Neuronal stem cell (in vitro differentiated cells): ENCODE results near the gene HSDL1.
A peak's percentile ranks its signal among the peaks of the same experiment; 100 is the strongest.

ENCODE experiments used
- DNase-seq: peaks from one replicate; pipeline ENCODE4 v3.0.0-alpha.2; 2013; ENCODE audit warnings: low spot score
- H2AFZ ChIP-seq: one replicate; pipeline ENCODE4 v1.6.1; 2013; ENCODE audit warnings: mild to moderate bottlenecking, low read length, inconsistent platforms
- H2AK5ac ChIP-seq: 2 replicates; pipeline ENCODE4 v1.6.1; 2013; ENCODE audit warnings: low read depth, mild to moderate bottlenecking, inconsistent platforms, low read length, moderate library complexity, mixed read lengths
- H2BK120ac ChIP-seq: 2 replicates; pipeline ENCODE4 v1.6.1; 2013; ENCODE audit warnings: low read depth, mild to moderate bottlenecking, inconsistent platforms, low read length, moderate library complexity, mixed read lengths
- H2BK12ac ChIP-seq: one replicate; pipeline ENCODE4 v1.6.1; 2013; ENCODE audit warnings: low read length, inconsistent platforms
- H2BK15ac ChIP-seq: 2 replicates; pipeline ENCODE4 v1.6.1; 2013; ENCODE audit warnings: mild to moderate bottlenecking, low read length, inconsistent platforms, mixed read lengths
- H2BK5ac ChIP-seq: one replicate; pipeline ENCODE4 v1.6.1; 2013; ENCODE audit warnings: inconsistent platforms, mild to moderate bottlenecking, low read length, moderate library complexity
- H3K14ac ChIP-seq: one replicate; pipeline ENCODE4 v1.6.1; 2013; ENCODE audit warnings: low read length, inconsistent platforms
- H3K18ac ChIP-seq: 2 replicates; pipeline ENCODE4 v1.6.1; 2013; ENCODE audit warnings: low read length, inconsistent platforms
- H3K23ac ChIP-seq: 2 replicates; pipeline ENCODE4 v1.6.1; 2013; ENCODE audit warnings: low read depth, mild to moderate bottlenecking, mixed read lengths, low read length, inconsistent platforms; ENCODE audit not compliant: poor library complexity
- H3K27ac ChIP-seq: replicated peaks from 3 replicates; pipeline ENCODE4 v1.5.1; 2013; ENCODE audit warnings: low read length, inconsistent platforms
- H3K27me3 ChIP-seq, 3 experiments: 2 replicates each; pipeline ENCODE4 v1.6.1; 2013; ENCODE audit warnings: low read length in 3 of 3, mild to moderate bottlenecking in 2 of 3, inconsistent platforms in 1 of 3, low read depth in 1 of 3, mixed read lengths in 1 of 3, moderate library complexity in 1 of 3; ENCODE audit not compliant: control insufficient read depth in 3 of 3, insufficient read depth in 3 of 3
- H3K36me3 ChIP-seq, 2 donors: replicated peaks in 1 of 2; 2 replicates each; pipeline ENCODE4 v1.6.1; 2013; ENCODE audit warnings: low read length in 2 of 2; ENCODE audit not compliant: control insufficient read depth in 2 of 2, insufficient read depth in 2 of 2
- H3K4ac ChIP-seq: 2 replicates; pipeline ENCODE4 v1.6.1; 2013; ENCODE audit warnings: inconsistent platforms, mild to moderate bottlenecking, low read length, moderate library complexity
- H3K4me1 ChIP-seq, 2 donors: 1 replicate in 1 of 2; 2 replicates in 1 of 2; pipeline ENCODE4 v1.6.1; 2013; ENCODE audit warnings: low read length in 2 of 2, low read depth in 1 of 2; ENCODE audit not compliant: control insufficient read depth in 2 of 2, insufficient read depth in 1 of 2
- H3K4me2 ChIP-seq: one replicate; pipeline ENCODE4 v1.6.1; 2013; ENCODE audit warnings: mild to moderate bottlenecking, low read length, inconsistent platforms; ENCODE audit not compliant: insufficient read depth, poor library complexity, severe bottlenecking
- H3K4me3 ChIP-seq, 2 donors: 2 replicates each; pipeline ENCODE4 v1.5.1; 2013; ENCODE audit warnings: low read length in 2 of 2, mild to moderate bottlenecking in 2 of 2, inconsistent platforms in 1 of 2, moderate library complexity in 1 of 2
- H3K79me1 ChIP-seq: one replicate; pipeline ENCODE4 v1.6.1; 2013; ENCODE audit warnings: low read depth, mild to moderate bottlenecking, inconsistent platforms, low read length, moderate library complexity
- H3K9ac ChIP-seq: one replicate; pipeline ENCODE4 v1.6.1; 2013; ENCODE audit warnings: mild to moderate bottlenecking, low read depth, low read length, inconsistent platforms; ENCODE audit not compliant: poor library complexity
- H3K9me3 ChIP-seq, 2 donors: replicated peaks in 1 of 2; 2 replicates each; pipeline versions ENCODE3 to v1.6.1; 2013; ENCODE audit warnings: low read length in 2 of 2, mild to moderate bottlenecking in 2 of 2, inconsistent platforms in 1 of 2, low read depth in 1 of 2, mixed read lengths in 1 of 2, moderate library complexity in 1 of 2; ENCODE audit not compliant: control insufficient read depth in 2 of 2, insufficient read depth in 1 of 2
- H4K8ac ChIP-seq: one replicate; pipeline ENCODE4 v1.6.1; 2013; ENCODE audit warnings: low read depth, mild to moderate bottlenecking, inconsistent platforms, low read length, moderate library complexity
- H4K91ac ChIP-seq: one replicate; pipeline ENCODE4 v1.6.1; 2013; ENCODE audit warnings: low read length, low read depth, mild to moderate bottlenecking, inconsistent platforms; ENCODE audit not compliant: poor library complexity
- WGBS, 2 donors: extraction: QIAGEN DNeasy Blood & Tissue Kit; methylation state at CpG; one replicate each; pipeline ENCODE4 v1.1.7; 2013; ENCODE audit warnings: missing lambda C conversion rate in 2 of 2, mixed read lengths in 1 of 2; ENCODE audit not compliant: insufficient read length in 2 of 2, insufficient replicate concordance in 1 of 2; ENCODE audit errors: extremely low coverage in 2 of 2; 5-methylcytosine and 5-hydroxymethylcytosine counted together

Gene HSDL1

DNA sequence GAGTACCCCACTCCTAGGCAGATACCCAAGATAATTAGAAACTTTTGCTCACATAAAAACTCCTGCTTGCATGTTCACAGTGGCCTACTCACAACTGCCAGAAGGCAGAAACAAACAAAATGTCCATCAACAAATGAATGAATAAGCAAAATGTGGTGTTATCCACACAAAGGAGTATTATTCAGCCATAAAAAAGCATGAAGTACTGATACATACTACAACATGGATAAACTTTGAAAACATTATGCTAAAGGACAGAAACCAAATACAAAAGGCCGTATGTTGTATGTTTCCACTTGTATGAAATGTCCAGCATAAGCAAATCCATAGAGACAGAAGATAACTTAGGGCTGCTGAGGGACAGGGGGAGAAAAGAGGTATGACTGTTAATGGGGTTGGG is 1.9 kb downstream of the HSDL1 start:
- H3K14ac ChIP-seq: no peak overlapping the region
- H3K9ac ChIP-seq: no peak overlapping the region
- H3K4me1 ChIP-seq: peaks cover 7 to 16% of the 10 kb centered on the region in 2 donors
- H3K4ac ChIP-seq: no peak overlapping the region
- no CpG with 5 or more reads among the region's 1 CpG for WGBS, 2 donors
- H2AK5ac ChIP-seq: no peak overlapping the region
- H3K27me3 ChIP-seq: peaks cover 0 to 10% (median 4%) of the 10 kb centered on the region in 3 experiments
- no peak overlapping the region for H2AFZ ChIP-seq
- no peak overlapping the region for H3K27ac ChIP-seq
- H3K18ac ChIP-seq: no peak overlapping the region
- H2BK120ac ChIP-seq: no peak overlapping the region
- no peak overlapping the region for H4K91ac ChIP-seq
- H3K4me2 ChIP-seq: no peak overlapping the region
- peaks cover 0 to 9% of the 10 kb centered on the region in 2 donors for H3K36me3 ChIP-seq
- no peak overlapping the region for H2BK12ac ChIP-seq
- H3K23ac ChIP-seq: no peak overlapping the region
- peaks cover 2 to 14% of the 10 kb centered on the region in 2 donors for H3K9me3 ChIP-seq
- no peak overlapping the region for H4K8ac ChIP-seq
- no peak overlapping the region for H2BK5ac ChIP-seq
- peaks cover 4% of the 10 kb centered on the region for H3K79me1 ChIP-seq
- no peak for DNase-seq
- H3K4me3 ChIP-seq: peak overlapping the region in 1 of 2 donors; percentile 7
- H2BK15ac ChIP-seq: no peak overlapping the region

DNA sequence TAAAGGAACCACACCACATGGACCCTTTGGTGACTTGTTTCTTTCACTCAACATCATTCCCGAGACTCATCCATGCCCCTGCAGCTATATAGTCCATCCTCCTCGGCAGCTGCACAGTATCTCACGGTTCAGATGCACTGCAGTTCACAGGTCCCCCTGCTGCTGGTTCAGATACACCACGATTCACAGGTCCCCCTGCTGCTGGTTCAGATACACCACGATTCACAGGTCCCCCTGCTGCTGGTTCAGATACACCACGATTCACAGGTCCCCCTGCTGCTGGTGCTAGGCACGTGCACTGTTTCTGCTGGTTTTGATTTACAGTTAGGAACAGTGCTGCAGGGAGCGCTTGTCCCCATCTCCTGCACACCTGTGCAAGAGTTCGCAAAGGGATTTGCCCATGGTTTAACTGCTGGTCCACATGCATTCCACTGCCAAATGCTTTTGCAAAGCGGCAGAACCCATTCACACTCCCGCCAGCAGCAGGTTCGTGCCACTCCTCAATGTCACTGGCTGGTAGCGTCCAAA is 3.8 kb downstream of the HSDL1 start:
- no peak overlapping the region for H3K27ac ChIP-seq
- H4K8ac ChIP-seq: no peak overlapping the region
- H2BK12ac ChIP-seq: no peak overlapping the region
- no peak overlapping the region for H4K91ac ChIP-seq
- H3K79me1 ChIP-seq: peaks cover 7% of the 10 kb centered on the region
- H2BK15ac ChIP-seq: no peak overlapping the region
- no peak overlapping the region for H2AK5ac ChIP-seq
- H3K9ac ChIP-seq: no peak overlapping the region
- WGBS, 2 donors: no CpG with 5 or more reads among the region's 13 CpGs
- H3K14ac ChIP-seq: no peak overlapping the region
- H3K9me3 ChIP-seq: peaks cover 2 to 14% of the 10 kb centered on the region in 2 donors
- H2AFZ ChIP-seq: no peak overlapping the region
- no peak overlapping the region for H3K23ac ChIP-seq
- peaks cover 0 to 3% (median 3%) of the 10 kb centered on the region in 3 experiments for H3K27me3 ChIP-seq
- peaks cover 0 to 13% of the 10 kb centered on the region in 2 donors for H3K36me3 ChIP-seq
- no peak overlapping the region for H3K4ac ChIP-seq
- DNase-seq: no peak
- no peak overlapping the region for H2BK120ac ChIP-seq
- no peak overlapping the region for H3K4me3 ChIP-seq
- H2BK5ac ChIP-seq: no peak overlapping the region
- no peak overlapping the region for H3K18ac ChIP-seq
- H3K4me2 ChIP-seq: no peak overlapping the region
- H3K4me1 ChIP-seq: peaks cover 14 to 24% of the 10 kb centered on the region in 2 donors

DNA sequence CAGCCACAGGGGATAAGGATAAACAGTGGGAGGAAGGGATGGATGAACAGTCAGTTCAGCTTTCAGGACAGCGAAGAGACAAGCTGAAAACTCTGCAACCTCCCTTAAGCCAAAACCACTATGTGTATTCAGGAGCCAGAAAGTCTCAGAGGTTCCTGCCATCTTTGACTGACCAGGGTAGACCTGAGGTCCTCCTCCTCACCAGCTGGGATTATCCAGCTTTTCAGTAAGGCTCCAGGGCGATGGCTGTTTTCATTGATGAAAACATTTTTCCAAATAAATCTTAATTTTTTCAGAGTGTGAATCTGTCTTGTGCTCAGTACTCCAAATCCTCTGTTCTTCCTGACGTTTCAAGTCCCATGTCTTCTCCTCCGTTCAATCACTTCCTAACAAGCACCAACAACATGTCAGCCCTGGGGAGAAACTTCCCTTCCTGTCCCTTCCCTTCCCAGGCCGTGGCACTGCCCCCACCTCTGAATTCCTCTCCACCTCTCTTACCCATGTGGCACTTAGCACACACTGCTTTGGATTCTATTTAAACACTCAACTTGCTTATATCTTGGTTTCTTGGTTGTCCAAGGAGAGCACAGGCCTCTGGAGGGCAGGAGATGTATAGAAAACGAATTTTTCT is 5.2 kb downstream of the HSDL1 start:
- Histone ChIP-seq H3K4me3 (no peak overlapping the region), H3K4ac (no peak overlapping the region), H2BK120ac (no peak overlapping the region), H3K23ac (no peak overlapping the region), H3K27me3 (no peaks in the 10 kb centered on the region), H3K4me1 (peaks cover 15 to 28% of the 10 kb centered on the region in 2 donors), H4K8ac (no peak overlapping the region), H3K36me3 (peaks cover 0 to 16% of the 10 kb centered on the region in 2 donors), H2BK12ac (no peak overlapping the region), H3K4me2 (no peak overlapping the region), H4K91ac (no peak overlapping the region), H2BK15ac (no peak overlapping the region), H2AK5ac (no peak overlapping the region), H3K79me1 (peaks cover 10% of the 10 kb centered on the region), H3K9ac (no peak overlapping the region), H3K9me3 (peaks cover 2 to 14% of the 10 kb centered on the region in 2 donors), H2BK5ac (no peak overlapping the region), H3K14ac (peak overlapping the region; percentile 32), H2AFZ (no peak overlapping the region), H3K18ac (no peak overlapping the region), H3K27ac (no peak overlapping the region)
- no peak for DNase-seq
- no CpG with 5 or more reads among the region's 6 CpGs for WGBS, 2 donors

DNA sequence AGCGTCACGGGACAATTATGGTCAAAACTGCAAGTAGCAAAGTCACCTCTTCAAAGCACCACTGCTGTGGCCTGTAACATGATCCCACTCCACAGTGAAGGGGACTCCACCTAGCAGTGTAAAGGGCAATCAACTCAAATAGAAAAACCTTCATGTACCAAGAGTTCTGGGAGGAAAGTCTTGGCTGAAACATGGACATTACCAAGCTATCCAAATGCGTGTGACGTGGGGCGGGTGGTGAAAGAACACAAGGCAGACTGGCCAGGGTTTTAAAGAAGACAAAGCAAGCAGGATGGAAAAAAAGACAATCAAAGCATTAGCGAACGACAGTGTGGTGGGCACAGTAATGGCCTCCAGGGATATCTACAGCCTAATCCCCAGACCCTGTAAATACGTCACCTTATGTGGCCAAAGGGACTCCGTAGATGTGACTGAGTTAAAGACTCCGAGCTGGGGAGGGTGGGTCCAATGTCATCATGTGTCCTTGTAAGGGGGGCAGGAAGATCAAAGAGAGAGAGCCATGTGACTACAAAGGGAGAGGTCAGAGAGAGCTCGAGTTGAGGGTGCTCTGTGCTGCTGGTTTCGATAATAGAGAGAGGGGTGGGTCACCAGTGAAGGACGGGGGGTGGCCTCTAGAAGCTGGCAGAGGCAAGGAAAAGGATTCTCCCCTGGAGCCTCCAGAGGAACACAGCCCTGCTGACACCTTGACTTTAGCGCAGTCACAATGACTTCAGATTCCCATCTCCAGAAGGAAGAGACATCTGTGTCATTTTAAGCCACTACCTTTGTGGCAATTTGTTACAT is 6.0 kb downstream of the HSDL1 start:
- DNase-seq: no peak
- H3K14ac ChIP-seq: no peak overlapping the region
- no peak overlapping the region for H3K27ac ChIP-seq
- H3K79me1 ChIP-seq: peaks cover 7% of the 10 kb centered on the region
- H3K23ac ChIP-seq: no peak overlapping the region
- WGBS, 2 donors: no CpG with 5 or more reads among the region's 14 CpGs
- no peak overlapping the region for H3K18ac ChIP-seq
- H2AFZ ChIP-seq: no peak overlapping the region
- no peak overlapping the region for H4K91ac ChIP-seq
- no peak overlapping the region for H2AK5ac ChIP-seq
- H3K27me3 ChIP-seq: no peaks in the 10 kb centered on the region
- H4K8ac ChIP-seq: no peak overlapping the region
- no peak overlapping the region for H3K4me3 ChIP-seq
- no peak overlapping the region for H2BK12ac ChIP-seq
- H2BK120ac ChIP-seq: no peak overlapping the region
- no peak overlapping the region for H3K9ac ChIP-seq
- no peak overlapping the region for H3K4ac ChIP-seq
- H2BK5ac ChIP-seq: no peak overlapping the region
- peaks cover 15 to 28% of the 10 kb centered on the region in 2 donors for H3K4me1 ChIP-seq
- no peak overlapping the region for H3K4me2 ChIP-seq
- peaks cover 0 to 16% of the 10 kb centered on the region in 2 donors for H3K36me3 ChIP-seq
- no peak overlapping the region for H2BK15ac ChIP-seq
- peaks cover 2 to 14% of the 10 kb centered on the region in 2 donors for H3K9me3 ChIP-seq
